Measurements from ENCODE around the gene RANBP17.

DNA sequence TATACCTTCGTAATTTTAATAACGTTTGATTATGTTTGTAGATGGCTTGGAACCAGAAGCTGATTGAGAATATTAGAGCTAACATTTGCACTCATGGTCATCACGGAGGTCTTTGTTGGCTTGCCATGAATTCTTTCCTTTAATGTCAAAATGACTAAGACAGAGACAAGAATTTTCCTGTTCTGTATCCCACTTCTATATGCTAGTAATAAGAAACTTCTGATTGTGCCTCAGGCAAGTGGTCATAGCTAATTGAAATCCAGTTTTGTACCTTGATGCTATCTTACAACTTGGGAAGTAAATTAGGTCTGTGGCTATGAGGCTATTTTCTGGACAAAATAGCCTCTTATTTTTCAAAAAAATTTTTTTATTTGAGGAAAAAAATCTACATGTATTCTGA lies 167.6 kb downstream of the RANBP17 start:
- TF ChIP-seq, protein P1, sequence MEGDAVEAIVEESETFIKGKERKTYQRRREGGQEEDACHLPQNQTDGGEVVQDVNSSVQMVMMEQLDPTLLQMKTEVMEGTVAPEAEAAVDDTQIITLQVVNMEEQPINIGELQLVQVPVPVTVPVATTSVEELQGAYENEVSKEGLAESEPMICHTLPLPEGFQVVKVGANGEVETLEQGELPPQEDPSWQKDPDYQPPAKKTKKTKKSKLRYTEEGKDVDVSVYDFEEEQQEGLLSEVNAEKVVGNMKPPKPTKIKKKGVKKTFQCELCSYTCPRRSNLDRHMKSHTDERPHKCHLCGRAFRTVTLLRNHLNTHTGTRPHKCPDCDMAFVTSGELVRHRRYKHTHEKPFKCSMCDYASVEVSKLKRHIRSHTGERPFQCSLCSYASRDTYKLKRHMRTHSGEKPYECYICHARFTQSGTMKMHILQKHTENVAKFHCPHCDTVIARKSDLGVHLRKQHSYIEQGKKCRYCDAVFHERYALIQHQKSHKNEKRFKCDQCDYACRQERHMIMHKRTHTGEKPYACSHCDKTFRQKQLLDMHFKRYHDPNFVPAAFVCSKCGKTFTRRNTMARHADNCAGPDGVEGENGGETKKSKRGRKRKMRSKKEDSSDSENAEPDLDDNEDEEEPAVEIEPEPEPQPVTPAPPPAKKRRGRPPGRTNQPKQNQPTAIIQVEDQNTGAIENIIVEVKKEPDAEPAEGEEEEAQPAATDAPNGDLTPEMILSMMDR (IDR thresholded peaks at IDR 0.05; ENCODE audit: poor library complexity, severe bottlenecking): no peak
- TF ChIP-seq POLR2AphosphoS5 (IDR thresholded peaks at IDR 0.05) (no peak), EP300 (conservative IDR thresholded peaks at IDR 0.05; ENCODE audit: poor library complexity, severe bottlenecking) (no peak), MXI1 (conservative IDR thresholded peaks at IDR 0.05; ENCODE audit: poor library complexity, severe bottlenecking) (no peak), TAF1 (IDR thresholded peaks at IDR 0.05; ENCODE audit: low read depth) (no peak), RAD21 (conservative IDR thresholded peaks at IDR 0.05) (no peak)
